ENCODE measurements around the gene PLPPR1. TPM values are rescaled to one million over a fixed set of nuclear protein-coding genes. Genes with fewer than 3 reads are reported as not detected.

PLPPR1 gene
- total and polyA plus RNA-seq, 2 of the 13 experiments (the other 11 are each of a cell fraction or from before 2014, with no cell fraction given): 16.0 to 84.7 TPM

GRCh38 chr9:101062686-101063085 is 34.2 kb downstream of the PLPPR1 start (continued):
- no peak for TF ChIP-seq ZNF318 (CRISPR knock-in tag; IDR thresholded peaks at IDR 0.05)
- peak; percentile 83; the same call in 1 of the 2 replicates for TF ChIP-seq ZNF644 (CRISPR knock-in tag; IDR thresholded peaks at IDR 0.05; ENCODE audit: low read depth)
- TF ChIP-seq RXRB (CRISPR knock-in tag; IDR thresholded peaks at IDR 0.05; ENCODE audit: borderline replicate concordance): peak; percentile 74; the same call in 1 of the 2 replicates
- TF ChIP-seq HNF4G (IDR thresholded peaks at IDR 0.05; ENCODE audit: borderline replicate concordance, low read depth, low read length): peak; percentile 65; the same call in 1 of the 2 replicates
- peak; percentile 68; the same call in 1 of the 2 replicates for TF ChIP-seq HNF4G (CRISPR knock-in tag; IDR thresholded peaks at IDR 0.05; ENCODE audit: borderline replicate concordance, low read depth)
- TF ChIP-seq SAFB2 (CRISPR knock-in tag; IDR thresholded peaks at IDR 0.05; ENCODE audit: borderline replicate concordance, low read depth): no peak
- TF ChIP-seq LCORL (IDR thresholded peaks at IDR 0.05): peak; percentile 88
- peak; percentile 90; the same call in 1 of the 2 replicates for TF ChIP-seq LCORL (CRISPR knock-in tag; IDR thresholded peaks at IDR 0.05)
- TF ChIP-seq DDIT3 (CRISPR knock-in tag; IDR thresholded peaks at IDR 0.05): no peak
- no peak for TF ChIP-seq ZFX (CRISPR knock-in tag; IDR thresholded peaks at IDR 0.05; ENCODE audit: low read depth)
- TF ChIP-seq ATF1 (CRISPR knock-in tag; IDR thresholded peaks at IDR 0.05): peak; percentile 36; the same call in 1 of the 2 replicates
- peak; percentile 67; the same call in 1 of the 2 replicates for TF ChIP-seq NR2F2 (IDR thresholded peaks at IDR 0.05; ENCODE audit: borderline replicate concordance, low read depth)
- no peak for TF ChIP-seq ZMAT3 (CRISPR knock-in tag; conservative IDR thresholded peaks at IDR 0.05)
- no peak for TF ChIP-seq ZBTB10 (CRISPR knock-in tag; IDR thresholded peaks at IDR 0.05; ENCODE audit: borderline replicate concordance)
- no peak for TF ChIP-seq HNRNPUL1 (IDR thresholded peaks at IDR 0.05; ENCODE audit: low read depth, low read length)
- TF ChIP-seq HOXA9 (CRISPR knock-in tag; IDR thresholded peaks at IDR 0.05; ENCODE audit: borderline replicate concordance): no peak
